ENCODE data around the gene C5orf24. TPM values are rescaled to one million over a fixed set of nuclear protein-coding genes. Genes with fewer than 3 reads are reported as not detected.
A peak's percentile ranks its signal among the peaks of the same experiment; 100 is the strongest.
"Not testable (repeated sequence)": the region's sequence is repeated elsewhere in the genome, so short reads cannot be mapped to it uniquely, and the experiment has no call there.

Gene C5orf24
- total RNA-seq, 1 donor from 2014 or later, result 44.9 TPM

DNA sequence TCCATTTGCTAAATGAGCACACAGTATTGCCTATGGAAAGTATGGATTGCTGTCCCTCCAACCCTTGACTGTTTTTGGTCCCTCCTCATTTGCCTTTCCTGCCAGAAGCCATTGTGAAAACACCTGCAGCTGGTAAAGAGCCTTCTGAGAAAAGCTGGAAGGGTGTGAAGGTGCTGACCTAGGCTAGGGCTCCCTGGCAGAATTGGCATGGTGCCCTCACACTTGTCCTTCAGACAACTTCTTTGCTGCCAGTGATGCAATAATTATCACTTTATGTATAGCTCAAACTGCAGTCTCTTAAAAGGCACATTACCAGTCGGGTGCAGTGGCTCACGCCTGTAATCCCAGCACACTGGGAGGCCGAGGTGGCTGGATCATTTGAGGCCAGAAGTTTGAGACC, 32.6 kb downstream of the C5orf24 start:
- no peak for DNase-seq
- TF ChIP-seq, protein P1, sequence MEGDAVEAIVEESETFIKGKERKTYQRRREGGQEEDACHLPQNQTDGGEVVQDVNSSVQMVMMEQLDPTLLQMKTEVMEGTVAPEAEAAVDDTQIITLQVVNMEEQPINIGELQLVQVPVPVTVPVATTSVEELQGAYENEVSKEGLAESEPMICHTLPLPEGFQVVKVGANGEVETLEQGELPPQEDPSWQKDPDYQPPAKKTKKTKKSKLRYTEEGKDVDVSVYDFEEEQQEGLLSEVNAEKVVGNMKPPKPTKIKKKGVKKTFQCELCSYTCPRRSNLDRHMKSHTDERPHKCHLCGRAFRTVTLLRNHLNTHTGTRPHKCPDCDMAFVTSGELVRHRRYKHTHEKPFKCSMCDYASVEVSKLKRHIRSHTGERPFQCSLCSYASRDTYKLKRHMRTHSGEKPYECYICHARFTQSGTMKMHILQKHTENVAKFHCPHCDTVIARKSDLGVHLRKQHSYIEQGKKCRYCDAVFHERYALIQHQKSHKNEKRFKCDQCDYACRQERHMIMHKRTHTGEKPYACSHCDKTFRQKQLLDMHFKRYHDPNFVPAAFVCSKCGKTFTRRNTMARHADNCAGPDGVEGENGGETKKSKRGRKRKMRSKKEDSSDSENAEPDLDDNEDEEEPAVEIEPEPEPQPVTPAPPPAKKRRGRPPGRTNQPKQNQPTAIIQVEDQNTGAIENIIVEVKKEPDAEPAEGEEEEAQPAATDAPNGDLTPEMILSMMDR (IDR thresholded peaks at IDR 0.05), result no peak

DNA sequence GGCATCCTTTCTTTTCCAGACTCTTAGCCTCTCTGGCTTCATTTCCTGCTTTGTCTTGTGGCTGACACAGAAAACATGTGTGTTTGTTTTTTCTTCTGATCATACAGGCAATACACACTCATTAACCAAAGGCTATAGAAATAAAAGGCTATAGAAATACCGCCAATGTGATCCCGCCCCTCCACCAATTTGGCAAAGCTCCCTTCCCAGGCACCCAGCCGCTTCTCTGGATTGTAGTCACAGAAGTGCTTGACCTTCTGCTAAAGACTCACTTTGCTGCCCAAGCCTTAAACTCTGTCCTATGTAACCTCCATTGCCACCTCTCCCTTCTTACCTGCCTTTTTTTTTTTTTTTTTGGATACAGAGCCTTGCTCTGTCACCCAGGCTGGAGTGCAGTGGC, 33.7 kb downstream of the C5orf24 start:
- TF ChIP-seq, protein P1 (IDR thresholded peaks at IDR 0.05), result no peak
- no peaks in the 10 kb centered on the region for H3K27me3 ChIP-seq
- intact Hi-C loops (cut with DNase I), result no loop called here
- DNase-seq, result no peak
- H3K27ac ChIP-seq, result no peak overlapping the region
- no peaks in the 10 kb centered on the region for H3K9me3 ChIP-seq
- peaks cover 11% of the 10 kb centered on the region for H3K4me1 ChIP-seq
- no peaks in the 10 kb centered on the region for H3K36me3 ChIP-seq
- ATAC-seq, result no peak
- no peak overlapping the region for H3K4me3 ChIP-seq

More for the DNA sequence above, 32.6 kb downstream of the C5orf24 start:
- intact Hi-C loops (cut with DNase I), result no loop called here
- ATAC-seq, result no peak
- Histone ChIP-seq H3K4me1 (peaks cover 14% of the 10 kb centered on the region), H3K36me3 (no peaks in the 10 kb centered on the region), H3K4me3 (no peak overlapping the region), H3K27me3 (no peaks in the 10 kb centered on the region), H3K9me3 (no peaks in the 10 kb centered on the region), H3K27ac (no peak overlapping the region)

DNA sequence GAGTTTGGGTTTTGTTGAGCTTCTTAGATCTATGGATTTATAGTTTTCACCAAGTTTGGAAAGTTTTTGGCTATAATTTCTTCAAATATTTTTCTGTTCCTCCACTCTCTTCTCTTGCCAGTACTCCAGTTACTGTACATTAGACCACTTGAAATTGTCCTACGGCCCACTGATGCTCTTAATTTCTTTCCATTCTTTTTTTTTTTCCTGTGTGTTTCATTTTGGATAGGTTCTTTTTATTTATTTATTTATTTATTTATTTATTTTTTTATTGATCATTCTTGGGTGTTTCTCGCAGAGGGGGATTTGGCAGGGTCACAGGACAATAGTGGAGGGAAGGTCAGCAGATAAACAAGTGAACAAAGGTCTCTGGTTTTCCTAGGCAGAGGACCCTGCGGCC, 35.2 kb downstream of the C5orf24 start:
- H3K36me3 ChIP-seq; H3K27ac ChIP-seq; H3K4me1 ChIP-seq; H3K9me3 ChIP-seq; H3K4me3 ChIP-seq; H3K27me3 ChIP-seq; ATAC-seq; DNase-seq; intact Hi-C loops (cut with DNase I): not testable (repeated sequence)

DNA sequence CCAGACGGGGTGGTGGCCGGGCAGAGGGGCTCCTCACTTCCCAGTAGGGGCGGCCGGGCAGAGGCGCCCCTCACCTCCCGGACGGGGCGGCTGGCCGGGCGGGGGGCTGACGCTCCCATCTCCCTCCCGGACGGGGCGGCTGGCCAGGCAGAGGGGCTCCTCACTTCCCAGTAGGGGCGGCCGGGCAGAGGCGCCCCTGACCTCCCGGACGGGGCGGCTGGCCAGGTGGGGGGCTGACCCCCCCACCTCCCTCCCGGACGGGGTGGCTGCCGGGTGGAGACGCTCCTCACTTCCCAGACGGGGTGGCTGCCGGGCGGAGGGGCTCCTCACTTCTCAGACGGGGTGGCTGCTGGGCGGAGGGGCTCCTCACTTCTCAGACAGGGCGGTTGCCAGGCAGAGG, 35.9 kb downstream of the C5orf24 start:
- H3K9me3 ChIP-seq; H3K27ac ChIP-seq; H3K36me3 ChIP-seq; H3K4me3 ChIP-seq; intact Hi-C loops (cut with DNase I); DNase-seq; H3K27me3 ChIP-seq; ATAC-seq; H3K4me1 ChIP-seq: not testable (repeated sequence)

DNA sequence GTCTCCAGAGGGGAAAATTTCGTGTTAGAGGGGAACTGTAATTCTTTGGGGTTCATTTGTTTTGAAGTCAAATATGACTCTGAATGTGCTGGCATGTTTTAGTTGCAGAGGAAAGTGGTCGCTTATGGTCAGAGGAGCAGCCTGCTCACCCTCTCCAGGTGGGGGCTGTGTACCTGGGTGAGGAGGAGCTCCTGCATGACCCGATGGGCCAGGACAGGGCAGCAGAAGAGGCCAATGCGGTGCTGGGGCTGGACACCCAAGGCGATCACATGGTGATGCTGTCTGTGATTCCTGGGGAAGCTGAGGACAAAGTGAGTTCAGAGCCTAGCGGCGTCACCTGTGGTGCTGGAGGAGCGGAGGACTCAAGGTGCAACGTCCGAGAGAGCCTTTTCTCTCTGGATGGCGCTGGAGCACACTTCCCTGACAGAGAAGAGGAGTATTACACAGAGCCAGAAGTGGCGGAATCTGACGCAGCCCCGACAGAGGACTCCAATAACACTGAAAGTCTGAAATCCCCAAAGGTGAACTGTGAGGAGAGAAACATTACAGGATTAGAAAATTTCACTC, 41.9 kb downstream of the C5orf24 start:
- Histone ChIP-seq H3K36me3 (peaks cover 31% of the 10 kb centered on the region), H3K4me1 (no peaks in the 10 kb centered on the region), H3K27ac (no peak overlapping the region), H3K9me3 (no peaks in the 10 kb centered on the region), H3K27me3 (no peaks in the 10 kb centered on the region), H3K4me3 (no peak overlapping the region)
- DNase-seq (no peak), ATAC-seq (peak; percentile 17)
- intact Hi-C loops (cut with DNase I), result no loop called here
- TF ChIP-seq, protein P1 (IDR thresholded peaks at IDR 0.05), result no peak

DNA sequence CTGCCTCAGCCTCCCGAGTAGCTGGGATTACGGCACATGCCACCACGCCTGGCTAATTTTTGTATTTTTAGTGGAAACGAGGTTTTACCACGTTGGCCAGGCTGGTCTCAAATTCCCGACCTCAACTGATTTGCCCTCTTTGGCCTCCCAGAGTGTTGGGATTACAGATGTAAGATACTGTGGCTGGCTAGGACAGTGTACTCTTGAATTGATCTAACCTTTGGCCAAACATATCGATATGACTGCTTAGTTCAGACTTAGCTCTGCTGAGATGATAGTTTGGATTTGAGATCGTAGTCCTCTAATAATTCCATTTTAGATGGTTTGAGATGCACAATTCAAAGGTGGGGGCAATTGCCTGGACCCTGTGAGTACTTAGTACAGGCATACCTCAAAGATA, 43.6 kb downstream of the C5orf24 start:
- no peaks in the 10 kb centered on the region for H3K9me3 ChIP-seq
- DNase-seq, result no peak
- no peak overlapping the region for H3K4me3 ChIP-seq
- no peaks in the 10 kb centered on the region for H3K27me3 ChIP-seq
- intact Hi-C loops (cut with DNase I), result no loop called here
- H3K27ac ChIP-seq, result no peak overlapping the region
- ATAC-seq, result no peak
- TF ChIP-seq, protein P1 (IDR thresholded peaks at IDR 0.05), result no peak
- H3K36me3 ChIP-seq, result peaks cover 46% of the 10 kb centered on the region
- H3K4me1 ChIP-seq, result no peaks in the 10 kb centered on the region

DNA sequence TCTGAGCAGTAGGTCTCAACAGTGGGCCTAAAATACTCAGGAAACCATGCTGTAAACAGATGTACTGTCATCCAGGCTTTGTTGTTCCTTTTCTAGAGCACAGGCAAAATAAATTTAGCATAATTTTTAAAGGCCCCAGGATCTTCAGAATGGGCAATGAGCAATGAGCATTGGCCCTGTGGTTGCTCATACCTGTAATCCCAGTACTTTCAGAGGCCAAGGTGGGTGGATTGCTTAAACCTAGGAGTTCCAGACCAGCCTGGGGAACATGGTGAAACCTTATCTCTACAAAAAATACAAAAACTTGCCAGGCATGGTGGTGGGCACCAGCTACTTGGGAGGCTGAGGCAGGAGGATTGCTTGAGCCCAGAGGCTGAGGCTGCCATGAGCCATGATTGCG, 45.7 kb downstream of the C5orf24 start:
- peaks cover 55% of the 10 kb centered on the region for H3K36me3 ChIP-seq
- DNase-seq (peak; percentile 13), ATAC-seq (no peak)
- H3K4me1 ChIP-seq, result no peaks in the 10 kb centered on the region
- intact Hi-C loops (cut with DNase I), result no loop called here
- TF ChIP-seq, protein P1 (IDR thresholded peaks at IDR 0.05), result no peak
- no peak overlapping the region for H3K27ac ChIP-seq
- H3K27me3 ChIP-seq, result no peaks in the 10 kb centered on the region
- no peaks in the 10 kb centered on the region for H3K9me3 ChIP-seq
- no peak overlapping the region for H3K4me3 ChIP-seq
